Kidney epithelial cell (primary cell): ENCODE results near the gene CLEC18C. TPM values are rescaled to one million over a fixed set of nuclear protein-coding genes. Genes with fewer than 3 reads are reported as not detected.
"Not testable (repeated sequence)": the region's sequence is repeated elsewhere in the genome, so short reads cannot be mapped to it uniquely, and the experiment has no call there.

Source experiments
- DNase-seq: peaks from one replicate; pipeline ENCODE4 v3.0.0-alpha.2; 2010; ENCODE audit warnings: low read depth
- H3K27me3 ChIP-seq: 2 replicates; pipeline ENCODE4 v1.6.0; 2011; ENCODE audit warnings: low read length; ENCODE audit not compliant: control insufficient read depth, insufficient read depth
- H3K36me3 ChIP-seq: 2 replicates; pipeline ENCODE4 v1.5.1; 2011; ENCODE audit warnings: low read length; ENCODE audit not compliant: control insufficient read depth, insufficient read depth
- H3K4me3 ChIP-seq: 2 replicates; pipeline ENCODE4 v1.5.1; 2011; ENCODE audit warnings: low read depth, mild to moderate bottlenecking, control low read depth, low read length
- CTCF ChIP-seq: IDR thresholded peaks from 2 replicates; pipeline ENCODE4 v1.5.1; 2011; ENCODE audit warnings: mild to moderate bottlenecking, moderate library complexity, low read length, control low read depth, inconsistent platforms; ENCODE audit not compliant: insufficient read depth, poor library complexity, severe bottlenecking
- total RNA-seq: library from RNA; depleted of rRNA; stranded (reverse); fragments of >200 nt; gene quantifications from 2 replicates; pipeline ENCODE4 v1.2.3, GENCODE V29; 2015

CLEC18C gene
- total RNA-seq, 1 donor from 2014 or later: 28.9 TPM

- no peak overlapping the region for H3K4me3 ChIP-seq
- TF ChIP-seq CTCF: no peak
- no peaks in the 10 kb centered on the region for H3K27me3 ChIP-seq
- DNase-seq: no peak
- H3K36me3 ChIP-seq: peaks cover 8% of the 10 kb centered on the region
Observed at GRCh38 chr16:70161350-70161749, 12.2 kb upstream of the CLEC18C start.

DNA sequence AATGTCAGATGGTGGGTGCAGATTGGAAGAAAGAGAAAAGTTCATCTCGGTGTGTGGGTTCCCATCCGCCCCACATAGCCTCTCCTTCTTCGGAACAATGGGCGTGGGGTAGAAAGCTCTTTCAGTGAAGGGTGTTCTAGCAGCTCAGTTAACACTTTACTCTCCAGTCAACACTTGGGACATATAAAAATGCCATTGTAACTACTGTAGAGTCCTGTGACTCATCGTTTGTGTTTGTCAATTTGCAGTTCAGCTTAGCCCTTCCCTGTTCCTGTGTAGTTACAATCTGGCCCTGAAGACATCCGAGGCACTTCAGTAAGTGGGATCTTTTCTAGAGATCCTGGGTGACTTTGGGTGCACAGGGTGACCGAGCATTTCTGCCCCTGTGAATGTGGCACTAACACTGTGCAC lies 11.5 kb upstream of the CLEC18C start:
- DNase-seq: peak; percentile 57
- Histone ChIP-seq H3K4me3 (no peak overlapping the region), H3K36me3 (peaks cover 4% of the 10 kb centered on the region), H3K27me3 (no peaks in the 10 kb centered on the region)
- no peak for TF ChIP-seq CTCF

- no peak for TF ChIP-seq CTCF
- H3K36me3 ChIP-seq: peaks cover 2% of the 10 kb centered on the region
- H3K27me3 ChIP-seq: no peaks in the 10 kb centered on the region
Observed at GRCh38 chr16:70163596-70163995, 10.0 kb upstream of the CLEC18C start.

GRCh38 chr16:70166688-70167087 lies 6.9 kb upstream of the CLEC18C start:
- H3K36me3 ChIP-seq, H3K4me3 ChIP-seq, DNase-seq, H3K27me3 ChIP-seq: not testable (repeated sequence)

More at GRCh38 chr16:70163596-70163995, 10.0 kb upstream of the CLEC18C start:
- no peak overlapping the region for H3K4me3 ChIP-seq
- no peak for DNase-seq

- not testable (repeated sequence) for H3K4me3 ChIP-seq, H3K27me3 ChIP-seq, DNase-seq, H3K36me3 ChIP-seq
Observed at GRCh38 chr16:70173916-70174315, 329 bp downstream of the CLEC18C start.

- DNase-seq: not testable (repeated sequence)
Observed at GRCh38 chr16:70174387-70174932, 873 bp downstream of the CLEC18C start.

DNA sequence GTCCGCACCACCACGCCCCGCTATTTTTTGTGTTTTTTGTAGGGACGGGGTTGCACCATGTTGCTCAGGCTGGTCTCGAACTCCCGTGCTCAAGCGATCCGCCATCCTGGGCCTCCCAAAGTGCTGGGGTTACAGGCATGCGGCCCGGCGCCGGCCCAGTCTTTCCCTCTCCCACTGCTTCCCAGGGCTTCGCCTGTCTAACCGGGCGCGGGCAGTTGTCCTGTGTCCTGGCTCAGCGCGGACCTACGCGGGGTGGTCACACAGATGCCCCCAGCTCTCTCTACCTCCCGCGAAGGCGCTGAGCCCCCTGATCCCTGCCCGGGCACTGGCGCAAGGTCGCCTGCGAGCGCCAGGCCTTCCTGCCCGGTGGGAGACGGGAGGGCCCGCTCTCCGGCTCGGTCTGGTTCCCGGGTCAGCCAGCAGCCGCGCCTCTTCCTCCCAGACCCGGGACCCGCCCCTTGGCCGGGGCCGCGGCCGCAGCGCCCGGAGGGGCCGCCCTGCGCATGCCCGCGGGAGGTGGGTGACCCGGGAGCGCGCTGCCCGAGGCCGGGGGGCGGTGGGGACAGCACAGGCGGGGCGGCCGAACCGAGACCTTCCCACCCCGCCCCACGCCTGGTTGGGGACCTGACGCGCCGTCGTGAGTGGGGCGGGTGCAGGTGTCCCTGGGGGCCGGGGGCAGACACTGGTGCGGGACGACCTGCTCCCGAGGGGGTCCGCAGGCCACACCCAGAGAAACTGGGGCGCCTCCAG lies 14.4 kb downstream of the CLEC18C start:
- not testable (repeated sequence) for H3K27me3 ChIP-seq, H3K36me3 ChIP-seq, DNase-seq
- H3K4me3 ChIP-seq: peak overlapping the region; percentile 14

More at GRCh38 chr16:70174387-70174932, 873 bp downstream of the CLEC18C start:
- not testable (repeated sequence) for H3K36me3 ChIP-seq, H3K4me3 ChIP-seq, H3K27me3 ChIP-seq

GRCh38 chr16:70188608-70188915 lies 15.0 kb downstream of the CLEC18C start:
- not testable (repeated sequence) for H3K27me3 ChIP-seq, DNase-seq, H3K36me3 ChIP-seq
- H3K4me3 ChIP-seq: peak overlapping the region; percentile 6

DNA sequence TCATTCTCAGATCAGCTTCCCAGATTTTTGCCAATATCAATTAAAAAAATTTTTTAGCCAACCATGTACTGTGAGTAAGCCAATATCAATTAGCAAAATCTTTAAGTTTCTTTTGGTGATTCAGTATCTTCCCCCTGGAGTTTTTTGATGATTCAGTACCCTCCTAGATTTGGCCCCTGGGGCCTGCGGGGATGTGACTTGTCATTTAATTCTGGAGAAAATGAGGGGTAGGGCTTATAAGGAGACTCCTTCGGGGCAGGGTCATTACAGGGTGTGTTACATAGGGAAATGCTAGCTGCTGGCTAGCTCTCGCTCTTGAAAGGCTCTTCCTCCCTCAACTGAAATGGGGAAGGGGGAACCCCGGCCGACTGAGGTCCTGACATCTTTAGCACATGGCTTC lies 17.0 kb downstream of the CLEC18C start:
- not testable (repeated sequence) for DNase-seq, H3K4me3 ChIP-seq, H3K36me3 ChIP-seq, H3K27me3 ChIP-seq

DNA sequence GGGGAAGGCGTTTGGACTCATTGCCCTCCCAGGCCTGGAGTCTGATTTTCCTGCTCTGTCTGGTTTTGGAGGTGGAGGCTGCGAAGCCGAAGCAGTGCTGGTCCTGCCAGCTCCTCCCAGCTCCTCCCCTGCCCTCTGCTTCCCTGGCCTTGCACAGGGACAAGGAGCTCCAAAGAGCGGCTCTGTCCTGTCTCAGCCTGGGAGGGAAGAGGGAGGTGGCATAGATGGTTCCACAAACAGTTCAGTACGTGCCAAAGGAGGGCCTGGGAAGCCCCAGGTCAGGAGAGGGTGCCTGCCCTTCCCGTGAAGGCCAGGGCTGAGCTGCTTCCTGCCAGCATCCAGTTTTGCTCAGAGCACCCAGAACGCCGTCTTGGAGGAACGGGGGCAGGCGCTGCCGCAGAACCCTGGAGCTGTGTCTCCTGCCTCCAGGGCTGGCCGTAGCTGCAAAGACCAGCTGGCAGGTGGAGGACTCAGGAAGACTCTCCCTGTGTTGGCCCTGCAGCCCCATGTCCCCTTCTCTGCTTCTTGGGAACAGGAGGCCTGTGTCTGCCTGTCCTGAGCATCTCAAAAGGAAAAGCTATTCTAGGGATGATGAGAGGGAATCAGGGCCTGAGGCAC lies 23.2 kb downstream of the CLEC18C start:
- not testable (repeated sequence) for H3K36me3 ChIP-seq, H3K27me3 ChIP-seq, DNase-seq, H3K4me3 ChIP-seq

GRCh38 chr16:70197611-70198010 lies 24.0 kb downstream of the CLEC18C start:
- H3K4me3 ChIP-seq, H3K36me3 ChIP-seq, DNase-seq, H3K27me3 ChIP-seq: not testable (repeated sequence)

- not testable (repeated sequence) for DNase-seq, H3K4me3 ChIP-seq, H3K36me3 ChIP-seq, H3K27me3 ChIP-seq
Observed at GRCh38 chr16:70198230-70198629, 24.6 kb downstream of the CLEC18C start.
